DND-41 (cell line): ENCODE data around the gene TSHZ2.

ENCODE experiments used
- ATAC-seq: fragments of 200-7000 bp; cut with Tn5 transposase; 3 replicates; pipeline ENCODE4 v1.9.1; 2021; ENCODE audit warnings: low read depth; ENCODE audit not compliant: insufficient read depth
- DNase-seq: peaks from one replicate; pipeline ENCODE4 v3.0.0-alpha.2; 2020
- H2AFZ ChIP-seq: 2 replicates; pipeline ENCODE4 v1.6.0; 2012; ENCODE audit warnings: low read depth, low read length
- H3K27ac ChIP-seq: 2 replicates; pipeline ENCODE4 v1.5.1; 2012; ENCODE audit warnings: low read length, inconsistent platforms
- H3K27me3 ChIP-seq: fragments of 200-600 bp; sonication (generic); 2 replicates; pipeline ENCODE4 v1.6.0; 2012; ENCODE audit warnings: low read length, mild to moderate bottlenecking, inconsistent platforms; ENCODE audit not compliant: insufficient read depth, poor library complexity
- H3K36me3 ChIP-seq: 2 replicates; pipeline ENCODE4 v1.5.1; 2012; ENCODE audit warnings: low read length, inconsistent platforms; ENCODE audit not compliant: insufficient read depth
- H3K4me1 ChIP-seq: 2 replicates; pipeline ENCODE4 v1.5.1; 2012; ENCODE audit warnings: mild to moderate bottlenecking, low read length; ENCODE audit not compliant: insufficient read depth
- H3K4me2 ChIP-seq: 2 replicates; pipeline ENCODE4 v1.6.0; 2012; ENCODE audit warnings: mild to moderate bottlenecking, moderate library complexity, low read length, inconsistent platforms; ENCODE audit not compliant: insufficient read depth
- H3K4me3 ChIP-seq, 2 experiments: fragments of 200-600 bp in 1 of 2; shearing (Covaris generic) in 1 of 2; 2 replicates each; pipeline ENCODE4 v1.5.1; 2012 to 2016; ENCODE audit warnings: inconsistent platforms in 2 of 2, low read length in 2 of 2, mild to moderate bottlenecking in 2 of 2, low read depth in 1 of 2, moderate library complexity in 1 of 2
- H3K79me2 ChIP-seq: 2 replicates; pipeline ENCODE4 v1.6.0; 2012; ENCODE audit warnings: low read length, inconsistent platforms; ENCODE audit not compliant: insufficient read depth
- H3K9ac ChIP-seq: 2 replicates; pipeline ENCODE4 v1.6.0; 2012; ENCODE audit warnings: low read depth, mild to moderate bottlenecking, inconsistent platforms, low read length, moderate library complexity
- H3K9me3 ChIP-seq: 2 replicates; pipeline ENCODE4 v1.5.1; 2012; ENCODE audit warnings: low read length, moderate library complexity, mild to moderate bottlenecking, inconsistent platforms; ENCODE audit not compliant: insufficient read depth, severe bottlenecking
- H4K20me1 ChIP-seq: 2 replicates; pipeline ENCODE4 v1.6.0; 2012; ENCODE audit warnings: low read length; ENCODE audit not compliant: insufficient read depth
- CTCF ChIP-seq: IDR thresholded peaks from 2 replicates; pipeline ENCODE4 v1.5.1; 2012; ENCODE audit warnings: borderline replicate concordance, low read length, moderate library complexity, mild to moderate bottlenecking; ENCODE audit not compliant: poor library complexity, severe bottlenecking; ENCODE audit errors: extremely low read depth
- EZH2 ChIP-seq: IDR thresholded peaks from 3 replicates; pipeline ENCODE4 v1.6.1; 2012; ENCODE audit warnings: borderline replicate concordance, low read depth, mild to moderate bottlenecking, moderate library complexity, low read length, inconsistent platforms; ENCODE audit not compliant: severe bottlenecking

Gene TSHZ2

GRCh38 chr20:53338716-53339115 is 366.6 kb downstream of the TSHZ2 start:
- Histone ChIP-seq H3K4me2 (no peak overlapping the region), H3K79me2 (no peaks in the 10 kb centered on the region), H3K27ac (no peak overlapping the region), H3K4me1 (no peaks in the 10 kb centered on the region), H3K27me3 (peaks cover 2% of the 10 kb centered on the region), H3K36me3 (no peaks in the 10 kb centered on the region), H3K4me3 (no peak overlapping the region), H4K20me1 (no peaks in the 10 kb centered on the region), H3K9ac (no peak overlapping the region), H2AFZ (no peak overlapping the region), H3K9me3 (no peaks in the 10 kb centered on the region)
- no peak for ATAC-seq
- DNase-seq: no peak
- TF ChIP-seq EZH2 (no peak), CTCF (no peak)

GRCh38 chr20:53342429-53342828 is 370.3 kb downstream of the TSHZ2 start:
- no peak overlapping the region for H3K9ac ChIP-seq
- H3K4me1 ChIP-seq: no peaks in the 10 kb centered on the region
- DNase-seq (no peak), ATAC-seq (no peak)
- no peaks in the 10 kb centered on the region for H3K9me3 ChIP-seq
- peaks cover 2% of the 10 kb centered on the region for H3K27me3 ChIP-seq
- TF ChIP-seq EZH2: no peak
- no peak for TF ChIP-seq CTCF
- H2AFZ ChIP-seq: no peak overlapping the region
- H3K79me2 ChIP-seq: no peaks in the 10 kb centered on the region
- H3K27ac ChIP-seq: no peak overlapping the region
- H3K4me3 ChIP-seq: no peak overlapping the region
- no peak overlapping the region for H3K4me2 ChIP-seq
- no peaks in the 10 kb centered on the region for H3K36me3 ChIP-seq
- no peaks in the 10 kb centered on the region for H4K20me1 ChIP-seq

- H3K9ac ChIP-seq: no peak overlapping the region
- H3K4me3 ChIP-seq: no peak overlapping the region
- H3K4me2 ChIP-seq: no peak overlapping the region
- H3K27ac ChIP-seq: no peak overlapping the region
- no peaks in the 10 kb centered on the region for H3K36me3 ChIP-seq
- no peaks in the 10 kb centered on the region for H3K4me1 ChIP-seq
- no peaks in the 10 kb centered on the region for H3K9me3 ChIP-seq
- peaks cover 2% of the 10 kb centered on the region for H3K27me3 ChIP-seq
- no peak overlapping the region for H2AFZ ChIP-seq
- no peak for TF ChIP-seq EZH2
- no peak for TF ChIP-seq CTCF
- DNase-seq (no peak), ATAC-seq (no peak)
- no peaks in the 10 kb centered on the region for H3K79me2 ChIP-seq
- no peaks in the 10 kb centered on the region for H4K20me1 ChIP-seq
Observed at GRCh38 chr20:53343448-53343847, 371.3 kb downstream of the TSHZ2 start.

GRCh38 chr20:53344891-53345290 is 372.7 kb downstream of the TSHZ2 start:
- Histone ChIP-seq H3K36me3 (no peaks in the 10 kb centered on the region), H3K4me3 (no peak overlapping the region), H3K9ac (no peak overlapping the region), H3K27me3 (no peaks in the 10 kb centered on the region), H2AFZ (no peak overlapping the region), H3K4me1 (no peaks in the 10 kb centered on the region), H3K27ac (no peak overlapping the region), H3K4me2 (no peak overlapping the region), H3K79me2 (no peaks in the 10 kb centered on the region), H3K9me3 (no peaks in the 10 kb centered on the region), H4K20me1 (no peaks in the 10 kb centered on the region)
- ATAC-seq (no peak), DNase-seq (no peak)
- no peak for TF ChIP-seq CTCF
- no peak for TF ChIP-seq EZH2
